HepG2 (cell line): Measurements from ENCODE around the gene ADCY10. TPM values are rescaled to one million over a fixed set of nuclear protein-coding genes. Genes with fewer than 3 reads are reported as not detected.
A peak's percentile ranks its signal among the peaks of the same experiment; 100 is the strongest.

Experiments
- ATAC-seq: fragments of 200-7000 bp; cut with Tn5 transposase; 3 replicates; pipeline ENCODE4 v1.9.1; 2020; ENCODE audit warnings: mild to moderate bottlenecking, moderate library complexity
- BruUV-seq: library from RNA; stranded (reverse); fragments of 400-500 nt; replicated peaks from 2 replicates; lab custom pipeline; 2021; lab: Mats Ljungman, UMichigan
- CTCF ChIA-PET: fragments of 300-600 bp; formaldehyde crosslinking; extraction: SDS; loops from one replicate; lab custom pipeline; 2021; ENCODE audit warnings: low total read pairs, inconsistent platforms, low intra/inter-chr PET ratio; lab: Yijun Ruan, JAX
- POLR2A ChIA-PET: fragments of 350-600 bp; sonication (Branson Sonifier 250); formaldehyde crosslinking; loops from one replicate; lab custom pipeline; 2020; ENCODE audit warnings: antibody characterized with exemption, inconsistent platforms; lab: Yijun Ruan, JAX
- DNase-seq: peaks from one replicate; pipeline ENCODE4 v3.0.0-alpha.2; 2015; ENCODE audit warnings: low spot score
- FAIRE-seq: peaks from 3 replicates; lab custom pipeline; 2011; peaks lifted over from hg19 to GRCh38; lab: Jason Lieb, UNC
- H2AFZ ChIP-seq: one replicate; pipeline ENCODE4 v1.6.1; 2011; ENCODE audit warnings: low read length, inconsistent platforms
- H3K27ac ChIP-seq: fragments of 300-600 bp; 3 replicates; pipeline ENCODE4 v1.8.0; 2011; ENCODE audit warnings: mixed run types, mild to moderate bottlenecking, mixed read lengths, low read length, inconsistent platforms; ENCODE audit not compliant: insufficient read depth; ENCODE audit errors: extremely low read length
- H3K27me3 ChIP-seq, 2 experiments: fragments of 200-600 bp in 1 of 2; 2 replicates in 1 of 2; 3 replicates in 1 of 2; pipeline versions ENCODE4 v1.6.0 to v1.8.0; 2011; ENCODE audit warnings: low read length in 2 of 2, mild to moderate bottlenecking in 2 of 2, moderate library complexity in 2 of 2, inconsistent platforms in 1 of 2; ENCODE audit not compliant: insufficient read depth in 2 of 2, control insufficient read depth in 1 of 2
- H3K36me3 ChIP-seq, 2 experiments: fragments of 200-600 bp in 1 of 2; replicated peaks in 1 of 2; 2 replicates in 1 of 2; 3 replicates in 1 of 2; pipeline versions ENCODE4 v1.5.1 to v1.8.0; 2011; ENCODE audit warnings: low read length in 2 of 2, inconsistent platforms in 1 of 2; ENCODE audit not compliant: insufficient read depth in 2 of 2, control insufficient read depth in 1 of 2
- H3K4me1 ChIP-seq: 2 replicates; pipeline ENCODE4 v1.5.1; 2012; ENCODE audit warnings: low read length, inconsistent platforms; ENCODE audit not compliant: insufficient read depth
- H3K4me2 ChIP-seq: 2 replicates; pipeline ENCODE4 v1.6.0; 2011; ENCODE audit warnings: low read depth, low read length, inconsistent platforms
- H3K4me3 ChIP-seq, 3 experiments: fragments of 200-600 bp in 1 of 3; sonication (generic), shearing (Covaris generic) in 1 of 3; replicated peaks in 1 of 3; 2 replicates each; pipeline ENCODE4 v1.5.1; 2011 to 2016; ENCODE audit warnings: low read length in 3 of 3, inconsistent platforms in 2 of 3, low read depth in 2 of 3, mild to moderate bottlenecking in 2 of 3, control low read depth in 1 of 3, mixed read lengths in 1 of 3; ENCODE audit not compliant: insufficient read depth in 1 of 3
- H3K79me2 ChIP-seq: one replicate; pipeline ENCODE4 v1.6.1; 2011; ENCODE audit warnings: low read length, inconsistent platforms; ENCODE audit not compliant: insufficient read depth
- H3K9ac ChIP-seq: 2 replicates; pipeline ENCODE4 v1.6.0; 2011; ENCODE audit warnings: mild to moderate bottlenecking, low read depth, low read length, inconsistent platforms; ENCODE audit not compliant: insufficient read depth
- H3K9me3 ChIP-seq: 2 replicates; pipeline ENCODE4 v1.5.1; 2012; ENCODE audit warnings: mild to moderate bottlenecking, low read length
- H4K20me1 ChIP-seq: 2 replicates; pipeline ENCODE4 v1.6.0; 2011; ENCODE audit warnings: inconsistent platforms, mild to moderate bottlenecking, low read length, moderate library complexity; ENCODE audit not compliant: insufficient read depth
- DMAP1 ChIP-seq: IDR thresholded peaks from 2 replicates; pipeline ENCODE4 v1.6.1; 2016
- FOXK2 ChIP-seq: fragments of 450-650 bp; IDR thresholded peaks from 2 replicates; pipeline ENCODE4 v1.6.1; 2016
- KDM1A ChIP-seq: IDR thresholded peaks from 2 replicates; pipeline ENCODE4 v1.6.1; 2016; ENCODE audit warnings: missing compliant biosample characterization
- MAZ ChIP-seq, 2 experiments: sonication (generic) in 1 of 2; formaldehyde crosslinking in 1 of 2; IDR thresholded peaks; 2 replicates each; pipeline versions ENCODE4 v1.5.0 to v1.6.1; 2012 to 2020; ENCODE audit warnings: low read depth in 2 of 2, mild to moderate bottlenecking in 2 of 2, borderline replicate concordance in 1 of 2, improper control_type of control experiment in 1 of 2, low read length in 1 of 2, missing genetic modification reagents in 1 of 2, moderate library complexity in 1 of 2
- MED1 ChIP-seq: sonication (generic); formaldehyde crosslinking; IDR thresholded peaks from 2 replicates; pipeline ENCODE4 v1.4.0; 2020; ENCODE audit warnings: missing genetic modification reagents
- MIER3 ChIP-seq: IDR thresholded peaks from 2 replicates; pipeline ENCODE4 v1.6.1; 2016; ENCODE audit warnings: missing compliant biosample characterization, borderline replicate concordance
- RFX5 ChIP-seq: IDR thresholded peaks from 2 replicates; pipeline ENCODE4 v1.6.1; 2011; ENCODE audit warnings: low read depth, low read length, improper control_type of control experiment
- SAP130 ChIP-seq: IDR thresholded peaks from 2 replicates; pipeline ENCODE4 v1.6.1; 2016; ENCODE audit warnings: low read depth
- SIN3A ChIP-seq: IDR thresholded peaks from 2 replicates; pipeline ENCODE4 v1.6.1; 2011; ENCODE audit warnings: low read depth, mild to moderate bottlenecking, control low read depth, low read length, borderline replicate concordance
- SRF ChIP-seq: IDR thresholded peaks from 2 replicates; pipeline ENCODE4 v1.6.1; 2011; ENCODE audit warnings: mild to moderate bottlenecking, low read depth, low read length, moderate library complexity
- SUZ12 ChIP-seq: fragments of 150-350 bp; IDR thresholded peaks from 2 replicates; pipeline ENCODE4 v1.6.1; 2014; ENCODE audit warnings: low read depth, low read length
- TGIF2 ChIP-seq: IDR thresholded peaks from 2 replicates; pipeline ENCODE4 v1.6.1; 2016; ENCODE audit warnings: control low read depth, missing compliant biosample characterization
- ZNF124 ChIP-seq: sonication (generic); formaldehyde crosslinking; IDR thresholded peaks from 2 replicates; pipeline ENCODE4 v1.4.0; 2020; ENCODE audit warnings: missing genetic modification reagents
- ZNF20 ChIP-seq: sonication (generic); formaldehyde crosslinking; IDR thresholded peaks from 2 replicates; pipeline ENCODE4 v1.4.0; 2020; ENCODE audit warnings: mild to moderate bottlenecking, moderate library complexity, missing genetic modification reagents
- ZNF430 ChIP-seq: sonication (generic); formaldehyde crosslinking; IDR thresholded peaks from 2 replicates; pipeline ENCODE4 v1.9.0; 2021; ENCODE audit warnings: mild to moderate bottlenecking, missing genetic modification reagents
- ZNF713 ChIP-seq: sonication (generic); formaldehyde crosslinking; IDR thresholded peaks from 2 replicates; pipeline ENCODE4 v1.4.0; 2020; ENCODE audit warnings: mild to moderate bottlenecking, missing genetic modification reagents
- ZSCAN30 ChIP-seq: sonication (generic); formaldehyde crosslinking; IDR thresholded peaks from 2 replicates; pipeline ENCODE4 v1.5.0; 2020; ENCODE audit warnings: mild to moderate bottlenecking, missing genetic modification reagents
- WGBS: methylation state at CpG from one replicate; pipeline ENCODE4 v1.1.6; 2017; ENCODE audit warnings: low lambda C conversion rate; 5-methylcytosine and 5-hydroxymethylcytosine counted together
- in situ Hi-C: cut with HindIII; loops from 2 replicates; pipeline ENCODE4 v1.10.0; 2017; ENCODE audit warnings: low pct_unique_long_range_greater_than_20kb; ENCODE audit not compliant: extremely low pct_ligation_motif_present
- intact Hi-C: fragments of 100-400 bp; cut with micrococcal nuclease; formaldehyde crosslinking; loops from one replicate; pipeline ENCODE4 v1.10.0; 2022; ENCODE audit not compliant: unreplicated experiment
- polyA plus RNA-seq, 8 experiments: library from polyadenylated mRNA; depleted of rRNA in 3 of 8; stranded (reverse) in 7 of 8; unstranded in 1 of 8; fragments of >200 nt; fragmentation: Illumina TruSeq in 4 of 8; extraction: Trizol in 4 of 8; gene quantifications; 2 replicates each; pipeline versions ENCODE4 v1.2.1 to v1.2.3, GENCODE V29; 2011 to 2016; ENCODE audit warnings: low read depth in 4 of 8, missing spikeins in 1 of 8, mixed read lengths in 1 of 8; ENCODE audit not compliant: insufficient read depth in 1 of 8
- total RNA-seq, 5 experiments: library from RNA; depleted of rRNA; stranded (reverse); fragments of >200 nt; fragmentation: Illumina TruSeq; extraction: Trizol; gene quantifications; 2 replicates each; pipeline ENCODE4 v1.2.3, GENCODE V29; 2016; ENCODE audit warnings: low read depth in 1 of 5
- TF ChIP-seq, protein P1 (sequence below): sonication (generic); formaldehyde crosslinking; IDR thresholded peaks from 2 replicates; pipeline ENCODE4 v1.8.1; 2023; ENCODE audit warnings: mild to moderate bottlenecking, missing genetic modification reagents, borderline replicate concordance
- TF ChIP-seq, protein P2 (sequence below): fragments of 450-650 bp; IDR thresholded peaks from 2 replicates; pipeline ENCODE4 v1.6.1; 2017; ENCODE audit warnings: mild to moderate bottlenecking
- TF ChIP-seq, protein P3 (sequence below): sonication (generic); formaldehyde crosslinking; IDR thresholded peaks from 2 replicates; pipeline ENCODE4 v1.9.0; 2021; ENCODE audit warnings: missing genetic modification reagents, mild to moderate bottlenecking, borderline replicate concordance

Gene ADCY10
- total and polyA plus RNA-seq, 2 of the 13 experiments (the other 11 are each of a cell fraction or from before 2014, with no cell fraction given): 0.02 to 0.03 TPM

DNA sequence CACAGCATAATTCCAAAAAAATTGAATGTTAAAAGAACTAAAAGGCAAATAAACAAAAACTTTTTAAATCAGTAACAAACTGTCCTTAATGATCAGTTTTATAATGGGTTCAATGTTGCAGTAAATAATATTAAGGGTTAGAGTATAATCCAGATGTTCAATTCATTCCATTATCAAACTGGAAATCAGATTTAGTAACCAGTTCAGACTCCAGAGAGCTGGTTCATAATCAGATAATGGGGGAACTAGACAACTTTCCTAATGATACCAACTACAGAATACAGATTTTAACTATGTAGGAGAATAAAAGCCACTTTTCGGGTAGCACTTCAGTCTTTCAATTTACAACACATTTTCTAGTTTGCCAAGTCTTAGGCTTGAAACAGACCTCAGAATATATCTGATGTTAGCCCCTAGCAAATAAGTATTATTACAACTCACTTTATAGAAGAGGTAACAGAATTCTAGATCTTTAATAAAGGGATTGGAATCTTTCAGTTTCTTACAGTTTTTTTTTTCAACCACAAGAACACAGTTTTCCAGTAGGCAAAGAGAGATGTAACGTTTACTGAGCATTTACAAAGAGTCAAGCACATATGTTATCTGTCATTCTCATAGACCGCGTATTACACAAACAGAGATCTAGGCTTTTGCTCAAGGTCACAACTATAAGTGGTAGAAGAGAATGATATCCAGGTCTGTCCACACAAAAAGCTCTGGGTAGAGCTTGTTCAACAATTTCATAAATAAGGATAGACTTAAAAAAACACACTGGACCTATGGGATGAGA lies 20.7 kb upstream of the ADCY10 start:
- Histone ChIP-seq H3K4me3 (peak overlapping the region; percentile 82 to 96 (median 90)), H3K79me2 (peaks cover 83% of the 10 kb centered on the region), H4K20me1 (peaks cover 11% of the 10 kb centered on the region; the same call in 1 of the 2 replicates), H3K36me3 (no peaks in the 10 kb centered on the region), H3K27ac (peak overlapping the region; percentile 97), H3K9ac (peak overlapping the region; percentile 99), H3K4me2 (peak overlapping the region; percentile 90), H2AFZ (no peak overlapping the region), H3K4me1 (peaks cover 47% of the 10 kb centered on the region), H3K27me3 (peaks cover 0 to 5% of the 10 kb centered on the region in 2 experiments; a peak in 1 of 5 replicates), H3K9me3 (no peaks in the 10 kb centered on the region)
- in situ Hi-C loops: loop anchor here (10.0 kb wide), 1 partner anchor 220 kb away; no protein-coding TSS in a partner anchor
- FAIRE-seq (no peak), ATAC-seq (peak; percentile 0; the same call in 2 of the 3 replicates), DNase-seq (no peak)
- 1% methylated on average over 4 of the region's 4 CpGs for WGBS
- intact Hi-C loops: loop anchor here (5.0 to 10.0 kb wide), 3 partner anchors 130 to 707 kb away; partner anchors contain the start of gene MPZL1
- ChIA-PET POLR2A (interaction anchor here (1.3 to 4.0 kb wide), 6 partner anchors 7 to 561 kb away, joined by 3 to 59 read pairs (median 11); partner anchors contain the start of genes ADCY10 and CREG1), CTCF (no interaction called here)
- no TSS peak for BruUV-seq
- TF ChIP-seq ZNF713 (CRISPR knock-in tag) (no peak), RFX5 (no peak), MIER3 (0 out of 2 replicates have a peak, but pooled peaks have one; percentile 14), KDM1A (0 out of 2 replicates have a peak, but pooled peaks have one; percentile 4), ZNF124 (CRISPR knock-in tag) (no peak), FOXK2 (no peak), SAP130 (CRISPR knock-in tag) (peak; percentile 84; the same call in 1 of the 2 replicates), ZSCAN30 (0 out of 2 replicates have a peak, but pooled peaks have one; percentile 8), SIN3A (peak; percentile 71; the same call in 1 of the 2 replicates), ZNF20 (CRISPR knock-in tag) (no peak), SRF (no peak), SUZ12 (no peak), ZNF430 (CRISPR knock-in tag) (no peak), MED1 (CRISPR knock-in tag) (no peak), TGIF2 (peak; percentile 97), DMAP1 (CRISPR knock-in tag) (no peak), MAZ (IDR thresholded peaks at IDR 0.05; ENCODE audit: borderline replicate concordance, low read depth, low read length) (no peak), MAZ (CRISPR knock-in tag; IDR thresholded peaks at IDR 0.05; ENCODE audit: low read depth) (0 out of 2 replicates have a peak, but pooled peaks have one; percentile 1)
- TF ChIP-seq, protein P1, sequence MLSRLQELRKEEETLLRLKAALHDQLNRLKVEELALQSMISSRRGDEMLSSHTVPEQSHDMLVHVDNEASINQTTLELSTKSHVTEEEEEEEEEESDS (CRISPR knock-in tag): no peak
- TF ChIP-seq, protein P2, sequence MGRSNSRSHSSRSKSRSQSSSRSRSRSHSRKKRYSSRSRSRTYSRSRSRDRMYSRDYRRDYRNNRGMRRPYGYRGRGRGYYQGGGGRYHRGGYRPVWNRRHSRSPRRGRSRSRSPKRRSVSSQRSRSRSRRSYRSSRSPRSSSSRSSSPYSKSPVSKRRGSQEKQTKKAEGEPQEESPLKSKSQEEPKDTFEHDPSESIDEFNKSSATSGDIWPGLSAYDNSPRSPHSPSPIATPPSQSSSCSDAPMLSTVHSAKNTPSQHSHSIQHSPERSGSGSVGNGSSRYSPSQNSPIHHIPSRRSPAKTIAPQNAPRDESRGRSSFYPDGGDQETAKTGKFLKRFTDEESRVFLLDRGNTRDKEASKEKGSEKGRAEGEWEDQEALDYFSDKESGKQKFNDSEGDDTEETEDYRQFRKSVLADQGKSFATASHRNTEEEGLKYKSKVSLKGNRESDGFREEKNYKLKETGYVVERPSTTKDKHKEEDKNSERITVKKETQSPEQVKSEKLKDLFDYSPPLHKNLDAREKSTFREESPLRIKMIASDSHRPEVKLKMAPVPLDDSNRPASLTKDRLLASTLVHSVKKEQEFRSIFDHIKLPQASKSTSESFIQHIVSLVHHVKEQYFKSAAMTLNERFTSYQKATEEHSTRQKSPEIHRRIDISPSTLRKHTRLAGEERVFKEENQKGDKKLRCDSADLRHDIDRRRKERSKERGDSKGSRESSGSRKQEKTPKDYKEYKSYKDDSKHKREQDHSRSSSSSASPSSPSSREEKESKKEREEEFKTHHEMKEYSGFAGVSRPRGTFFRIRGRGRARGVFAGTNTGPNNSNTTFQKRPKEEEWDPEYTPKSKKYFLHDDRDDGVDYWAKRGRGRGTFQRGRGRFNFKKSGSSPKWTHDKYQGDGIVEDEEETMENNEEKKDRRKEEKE: no peak
- TF ChIP-seq, protein P3, sequence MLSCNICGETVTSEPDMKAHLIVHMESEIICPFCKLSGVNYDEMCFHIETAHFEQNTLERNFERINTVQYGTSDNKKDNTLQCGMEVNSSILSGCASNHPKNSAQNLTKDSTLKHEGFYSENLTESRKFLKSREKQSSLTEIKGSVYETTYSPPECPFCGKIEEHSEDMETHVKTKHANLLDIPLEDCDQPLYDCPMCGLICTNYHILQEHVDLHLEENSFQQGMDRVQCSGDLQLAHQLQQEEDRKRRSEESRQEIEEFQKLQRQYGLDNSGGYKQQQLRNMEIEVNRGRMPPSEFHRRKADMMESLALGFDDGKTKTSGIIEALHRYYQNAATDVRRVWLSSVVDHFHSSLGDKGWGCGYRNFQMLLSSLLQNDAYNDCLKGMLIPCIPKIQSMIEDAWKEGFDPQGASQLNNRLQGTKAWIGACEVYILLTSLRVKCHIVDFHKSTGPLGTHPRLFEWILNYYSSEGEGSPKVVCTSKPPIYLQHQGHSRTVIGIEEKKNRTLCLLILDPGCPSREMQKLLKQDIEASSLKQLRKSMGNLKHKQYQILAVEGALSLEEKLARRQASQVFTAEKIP (CRISPR knock-in tag): no peak
